ENCODE results near the gene IFI30. TPM values are rescaled to one million over a fixed set of nuclear protein-coding genes. Genes with fewer than 3 reads are reported as not detected.

Gene IFI30
- total and polyA plus RNA-seq, 2 donors (not counting 3 experiments of a cell fraction or from before 2014, with no cell fraction given) = 1.1 to 1.6 TPM

- Histone ChIP-seq H3K4me3 (replicated peaks in 1 of 3; ENCODE audit: insufficient read depth in 1 of 3, low read depth in 1 of 3, low read length in 3 of 3) (no peak overlapping the region), H3K27ac (ENCODE audit: insufficient read depth, low read depth, low read length) (no peak overlapping the region), H3K4me2 (ENCODE audit: insufficient read depth, low read length) (no peak overlapping the region), H3K9ac (replicated peaks; ENCODE audit: extremely low read depth, insufficient read depth, low read length) (no peak overlapping the region), H3K4me1 (ENCODE audit: control insufficient read depth, extremely low read depth, insufficient read depth, low read length) (no peaks in the 10 kb centered on the region), H4K20me1 (replicated peaks; ENCODE audit: control insufficient read depth, extremely low read depth, insufficient read depth, low read length) (no peaks in the 10 kb centered on the region), H3K36me3 (ENCODE audit: control insufficient read depth in 2 of 2, extremely low read depth in 1 of 2, insufficient read depth in 2 of 2, low read length in 2 of 2) (no peaks in the 10 kb centered on the region), H3K79me2 (ENCODE audit: control insufficient read depth, insufficient read depth, low read length) (no peaks in the 10 kb centered on the region), H2AFZ (ENCODE audit: low read depth, low read length) (no peak overlapping the region), H3K9me1 (replicated peaks; ENCODE audit: control insufficient read depth, extremely low read depth, insufficient read depth, low read length) (no peaks in the 10 kb centered on the region), H3K27me3 (ENCODE audit: control insufficient read depth in 2 of 2, insufficient read depth in 2 of 2, low read length in 2 of 2) (no peaks in the 10 kb centered on the region), H3K9me3 (replicated peaks; ENCODE audit: control insufficient read depth, insufficient read depth, low read length) (no peaks in the 10 kb centered on the region)
- no peak for TF ChIP-seq JUN (IDR thresholded peaks at IDR 0.05; ENCODE audit: borderline replicate concordance, insufficient read depth, insufficient read length, low read depth)
- intact Hi-C loops (cut with micrococcal nuclease) = no loop called here
- ChIA-PET POLR2A (no interaction called here), CTCF (interaction anchor here (4.1 kb wide), 1 partner anchor 31 kb away, joined by 17 read pairs; no protein-coding TSS in a partner anchor)
- DNase-seq (ENCODE audit: low read depth, low spot score) (no peak), FAIRE-seq (no peak)
- no TSS peak for BruUV-seq (replicated peaks)
- dilution Hi-C loops (cut with MboI; ENCODE audit: extremely low pct_ligation_motif_present, low sequenced_read_pairs) = no loop called here
Observed at GRCh38 chr19:18144361-18144760, 29.3 kb upstream of the IFI30 start.

- BruUV-seq (replicated peaks) = no TSS peak
Observed at GRCh38 chr19:18144906-18145305, 28.7 kb upstream of the IFI30 start.

More at GRCh38 chr19:18144906-18145305, 28.7 kb upstream of the IFI30 start:
- FAIRE-seq (no peak), DNase-seq (ENCODE audit: low read depth, low spot score) (no peak)
- POLR2A ChIA-PET = no interaction called here
- intact Hi-C loops (cut with micrococcal nuclease) (no loop called here), dilution Hi-C loops (cut with MboI; ENCODE audit: extremely low pct_ligation_motif_present, low sequenced_read_pairs) (no loop called here)
- H3K9me1 ChIP-seq (replicated peaks; ENCODE audit: control insufficient read depth, extremely low read depth, insufficient read depth, low read length) = no peaks in the 10 kb centered on the region
- no peaks in the 10 kb centered on the region for H4K20me1 ChIP-seq (replicated peaks; ENCODE audit: control insufficient read depth, extremely low read depth, insufficient read depth, low read length)
- no peak overlapping the region for H3K9ac ChIP-seq (replicated peaks; ENCODE audit: extremely low read depth, insufficient read depth, low read length)
- TF ChIP-seq JUN (IDR thresholded peaks at IDR 0.05; ENCODE audit: borderline replicate concordance, insufficient read depth, insufficient read length, low read depth) (no peak), GATA2 (IDR thresholded peaks at IDR 0.05; ENCODE audit: insufficient read depth, insufficient read length, low read depth, low read length) (no peak), FOS (IDR thresholded peaks at IDR 0.05; ENCODE audit: borderline replicate concordance, insufficient read depth, low read length) (no peak), POLR2A (IDR thresholded peaks at IDR 0.05; ENCODE audit: low read depth, low read length) (no peak), POLR2AphosphoS5 (IDR thresholded peaks at IDR 0.05; ENCODE audit: insufficient read depth, low read depth, low read length) (no peak), CTCF (IDR thresholded peaks at IDR 0.05; ENCODE audit: extremely low read depth in 1 of 2, insufficient read depth in 1 of 2, low read depth in 1 of 2, low read length in 2 of 2) (no peak), MYC (IDR thresholded peaks at IDR 0.05; ENCODE audit: low read depth, low read length) (no peak)
- H3K4me1 ChIP-seq (ENCODE audit: control insufficient read depth, extremely low read depth, insufficient read depth, low read length) = no peaks in the 10 kb centered on the region
- H3K9me3 ChIP-seq (replicated peaks; ENCODE audit: control insufficient read depth, insufficient read depth, low read length) = no peaks in the 10 kb centered on the region
- H2AFZ ChIP-seq (ENCODE audit: low read depth, low read length) = no peak overlapping the region
- H3K4me2 ChIP-seq (ENCODE audit: insufficient read depth, low read length) = no peak overlapping the region
- H3K79me2 ChIP-seq (ENCODE audit: control insufficient read depth, insufficient read depth, low read length) = no peaks in the 10 kb centered on the region
- no peaks in the 10 kb centered on the region for H3K36me3 ChIP-seq (ENCODE audit: control insufficient read depth in 2 of 2, extremely low read depth in 1 of 2, insufficient read depth in 2 of 2, low read length in 2 of 2)
- no peak overlapping the region for H3K4me3 ChIP-seq (replicated peaks in 1 of 3; ENCODE audit: insufficient read depth in 1 of 3, low read depth in 1 of 3, low read length in 3 of 3)
- no peaks in the 10 kb centered on the region for H3K27me3 ChIP-seq (ENCODE audit: control insufficient read depth in 2 of 2, insufficient read depth in 2 of 2, low read length in 2 of 2)
- CTCF ChIA-PET = interaction anchor here (1.9 to 2.0 kb wide), 2 partner anchors 23 to 32 kb away, joined by 4 to 9 read pairs; no protein-coding TSS in a partner anchor
- no peak overlapping the region for H3K27ac ChIP-seq (ENCODE audit: insufficient read depth, low read depth, low read length)

Data from endothelial cell of umbilical vein (primary cell).